HG03039 (cell line): ENCODE data around the gene EFNA1.

Experiments used
- ATAC-seq: cut with Tn5 transposase; IDR thresholded peaks from one replicate; pipeline ENCODE4 v1.9.1; 2021; ENCODE audit warnings: mild to moderate bottlenecking, moderate library complexity; ENCODE audit not compliant: unreplicated experiment

EFNA1 gene

GRCh38 chr1:155127105-155127966 is at the start of gene EFNA1:
Gene EFNA1 (plus strand): TSS chr1:155127876. CDS start chr1:155127978, 102 bp downstream.
- no peak for ATAC-seq

- no peak for ATAC-seq
These were observed 49.0 kb upstream of the EFNA1 start, which contains the start of gene EFNA3 for GRCh38 chr1:155078469-155079209. Gene EFNA3 (plus strand): TSS chr1:155078837. CDS start chr1:155078942, 105 bp downstream.

GRCh38 chr1:155079210-155079486 is 48.5 kb upstream of the EFNA1 start:
- ATAC-seq: no peak

- no peak for ATAC-seq
These were observed 48.0 kb upstream of the EFNA1 start for GRCh38 chr1:155079487-155080311.

- no peak for ATAC-seq
These were observed 47.1 kb upstream of the EFNA1 start for GRCh38 chr1:155080312-155081228.

- no peak for ATAC-seq
These were observed 46.0 kb upstream of the EFNA1 start for GRCh38 chr1:155081472-155082300.

- ATAC-seq: no peak
These were observed 45.2 kb upstream of the EFNA1 start for GRCh38 chr1:155082301-155083051.

GRCh38 chr1:155083052-155083541 is 44.6 kb upstream of the EFNA1 start:
- ATAC-seq: no peak

GRCh38 chr1:155083865-155084721 is 43.6 kb upstream of the EFNA1 start:
- peak; percentile 1 for ATAC-seq

GRCh38 chr1:155084722-155085503 is 42.8 kb upstream of the EFNA1 start:
- ATAC-seq: peak; percentile 60

- ATAC-seq: no peak
These were observed 42.1 kb upstream of the EFNA1 start for GRCh38 chr1:155085504-155086127.

- no peak for ATAC-seq
These were observed 41.4 kb upstream of the EFNA1 start for GRCh38 chr1:155086128-155086741.

GRCh38 chr1:155086856-155087535 is 40.7 kb upstream of the EFNA1 start:
- no peak for ATAC-seq

- ATAC-seq: no peak
These were observed 36.3 kb upstream of the EFNA1 start for GRCh38 chr1:155091071-155092051.
